Lung (tissue), 12 donors: ENCODE data around the gene BMP8B. TPM values are rescaled to one million over a fixed set of nuclear protein-coding genes. Genes with fewer than 3 reads are reported as not detected.
A peak's percentile ranks its signal among the peaks of the same experiment; 100 is the strongest.

Experiments
- ATAC-seq: fragments of 200-7000 bp; cut with Tn5 transposase; one replicate; pipeline ENCODE4 v1.9.1; 2020; ENCODE audit warnings: moderate number of reproducible peaks; ENCODE audit not compliant: insufficient read depth, low FRiP score
- DNase-seq, 3 donors: peaks; one replicate each; pipeline ENCODE4 v3.0.0-alpha.2; 2013 to 2017
- H3K27ac ChIP-seq, 2 donors: one replicate each; pipeline ENCODE4 v1.5.1; 2013; ENCODE audit warnings: mild to moderate bottlenecking in 2 of 2, moderate library complexity in 2 of 2, control low read depth in 1 of 2, inconsistent platforms in 1 of 2, low read depth in 1 of 2, low read length in 1 of 2
- H3K27me3 ChIP-seq, 3 donors: one replicate each; pipeline ENCODE4 v1.5.1; 2013; ENCODE audit warnings: low read length in 2 of 3; ENCODE audit not compliant: control insufficient read depth in 3 of 3, insufficient read depth in 3 of 3
- H3K36me3 ChIP-seq, 4 donors: one replicate each; pipeline ENCODE4 v1.5.1; 2013; ENCODE audit warnings: low read length in 4 of 4, mild to moderate bottlenecking in 1 of 4, moderate library complexity in 1 of 4; ENCODE audit not compliant: control insufficient read depth in 4 of 4, insufficient read depth in 4 of 4
- H3K4me1 ChIP-seq, 5 donors: one replicate each; pipeline ENCODE4 v1.5.1; 2013; ENCODE audit warnings: low read length in 5 of 5, mild to moderate bottlenecking in 2 of 5, moderate library complexity in 1 of 5; ENCODE audit not compliant: control insufficient read depth in 5 of 5, insufficient read depth in 5 of 5
- H3K4me3 ChIP-seq: one replicate; pipeline ENCODE4 v1.5.1; 2013; ENCODE audit warnings: mild to moderate bottlenecking, control low read depth, moderate library complexity
- H3K9ac ChIP-seq, 2 donors: one replicate each; pipeline ENCODE4 v1.5.1; 2013; ENCODE audit warnings: low read length in 2 of 2, control low read depth in 1 of 2; ENCODE audit not compliant: insufficient read depth in 1 of 2
- H3K9me3 ChIP-seq, 4 donors: one replicate each; pipeline ENCODE4 v1.5.1; 2013; ENCODE audit warnings: low read length in 3 of 4, mild to moderate bottlenecking in 1 of 4, moderate library complexity in 1 of 4; ENCODE audit not compliant: control insufficient read depth in 4 of 4, insufficient read depth in 3 of 4
- CTCF ChIP-seq: IDR thresholded peaks from 2 replicates; pipeline ENCODE4 v1.5.1; 2012; ENCODE audit warnings: mild to moderate bottlenecking; ENCODE audit errors: control extremely low read depth, extremely low read depth
- WGBS, 2 donors: extraction: QIAGEN DNeasy Blood & Tissue Kit; methylation state at CpG; one replicate each; pipeline ENCODE4 v1.1.7; 2013; 5-methylcytosine and 5-hydroxymethylcytosine counted together
- polyA plus RNA-seq, 2 donors: library from polyadenylated mRNA; stranded (reverse); fragments of 200-250 nt; gene quantifications; one replicate each; pipeline ENCODE4 v1.2.1, GENCODE V29; 2013
- total RNA-seq, 2 donors: library from RNA; depleted of rRNA in 1 of 2; stranded (reverse); fragments of >200 nt in 1 of 2; gene quantifications; one replicate each; pipeline ENCODE4 v1.2.1, GENCODE V29; 2014 to 2021
- donor health status: control.
- donor health status: control.
- donor health status: Bipolar disorder and iron deficiency.
- donor health status: healthy.
- donor health status: DM: yes; HTN: yes; CAD: no.

Gene BMP8B
- total and polyA plus RNA-seq, 4 donors, result 0.63 to 4.9 (median 0.90) TPM

- Histone ChIP-seq H3K27me3 (no peaks in the 10 kb centered on the region), H3K36me3 (peaks cover 20 to 62% (median 35%) of the 10 kb centered on the region in 4 donors), H3K27ac (no peak overlapping the region), H3K9ac (no peak overlapping the region), H3K4me3 (no peak overlapping the region), H3K9me3 (no peaks in the 10 kb centered on the region), H3K4me1 (no peaks in the 10 kb centered on the region)
- DNase-seq, result no peak
- ATAC-seq, result no peak
- TF ChIP-seq CTCF, result no peak
- 98 to 99% methylated on average over 7 of the region's 7 CpGs for WGBS, 2 donors
Measured at GRCh38 chr1:39751595-39751994, 37.1 kb downstream of the BMP8B start.

DNA sequence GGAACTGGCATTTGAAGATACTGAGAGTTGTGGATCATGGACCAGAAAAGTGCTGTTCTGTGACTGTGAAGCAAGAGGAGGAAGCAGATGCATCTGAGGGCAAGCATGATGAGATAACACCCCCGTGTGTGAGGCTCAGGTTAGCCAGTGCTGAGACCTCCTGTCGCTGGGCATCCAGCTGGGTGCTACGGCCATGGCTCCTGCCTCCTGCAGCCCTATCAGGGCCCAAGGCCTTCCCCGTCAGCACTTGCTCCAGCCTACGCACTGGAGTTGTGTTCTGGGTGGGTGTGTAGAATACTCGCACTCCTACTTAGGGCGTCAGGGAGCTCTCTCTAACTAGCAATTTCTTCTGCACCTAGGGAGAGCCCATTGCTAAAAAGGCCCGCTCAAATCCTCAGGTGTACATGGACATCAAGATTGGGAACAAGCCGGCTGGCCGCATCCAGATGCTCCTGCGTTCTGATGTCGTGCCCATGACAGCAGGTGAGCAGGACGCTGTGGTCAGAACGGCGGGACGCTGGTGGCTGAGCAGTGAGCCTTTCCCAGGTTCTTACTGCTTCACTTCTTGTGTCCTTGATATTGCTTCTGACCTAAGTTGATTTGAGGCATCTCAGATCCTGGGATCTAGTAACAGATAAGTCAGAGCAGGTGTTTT, 43.5 kb downstream of the BMP8B start:
- Histone ChIP-seq H3K27ac (no peak overlapping the region), H3K4me3 (no peak overlapping the region), H3K27me3 (no peaks in the 10 kb centered on the region), H3K4me1 (peaks cover 0 to under 1% (median 0%) of the 10 kb centered on the region in 5 donors), H3K36me3 (peaks cover 26 to 54% (median 40%) of the 10 kb centered on the region in 4 donors), H3K9me3 (no peaks in the 10 kb centered on the region), H3K9ac (no peak overlapping the region)
- no peak for DNase-seq
- TF ChIP-seq CTCF, result no peak
- 96 to 97% methylated on average over 16 of the region's 16 CpGs for WGBS, 2 donors
- no peak for ATAC-seq

DNA sequence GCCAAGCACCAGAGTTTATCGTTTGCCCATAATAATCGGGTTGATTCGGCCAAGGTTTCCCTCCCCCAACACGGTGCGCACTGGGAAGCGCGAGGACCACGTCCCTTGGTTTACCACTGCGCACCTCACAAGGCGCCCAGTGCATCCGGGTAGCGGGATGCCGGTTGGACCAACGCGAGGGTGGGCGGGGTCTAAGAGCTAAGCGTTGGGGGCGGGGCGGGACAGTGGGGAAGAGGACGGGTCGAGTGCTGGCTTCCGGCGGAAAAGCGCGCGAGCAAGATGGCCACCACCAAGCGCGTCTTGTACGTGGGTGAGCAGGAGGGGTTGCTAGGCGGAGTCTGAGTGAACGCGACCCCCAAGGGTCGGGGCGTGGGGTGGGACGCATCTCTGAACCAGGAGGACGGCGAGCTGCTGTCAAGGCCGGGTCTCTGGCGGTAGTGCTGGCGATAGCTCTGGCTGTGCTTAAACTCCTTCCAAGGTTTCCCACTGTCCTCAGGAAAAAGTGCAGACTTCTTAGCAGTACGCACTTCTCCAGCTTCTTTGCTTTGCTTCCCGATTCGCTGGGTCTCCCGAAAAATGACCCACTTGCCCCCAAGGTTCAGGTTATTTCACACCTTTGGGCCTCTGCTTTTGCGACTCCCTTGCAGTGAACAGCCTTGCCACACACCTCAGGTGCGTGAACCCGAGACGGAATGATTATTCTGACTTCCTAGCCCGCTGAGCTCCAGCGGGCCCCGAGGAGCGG, 49.9 kb downstream of the BMP8B start, which contains the start of gene PPIE:
PPIE (plus strand) TSS at position 261 of the 745 bp plus-strand sequence; CDS start at position 280, 19 bp downstream.
- H3K9me3 ChIP-seq, result no peaks in the 10 kb centered on the region
- peaks cover 4 to 13% (median 7%) of the 10 kb centered on the region in 5 donors for H3K4me1 ChIP-seq
- 1% methylated on average over 52 of the region's 52 CpGs for WGBS, 2 donors
- H3K27ac ChIP-seq, result peak within 1 kb of the TSS; percentile 55 to 88
- H3K27me3 ChIP-seq, result no peaks in the 10 kb centered on the region
- H3K9ac ChIP-seq, result peak within 1 kb of the TSS; percentile 37 to 76
- DNase-seq, result peak; percentile 93 to 94 (median 93)
- peaks cover 7 to 18% (median 16%) of the 10 kb centered on the region in 4 donors for H3K36me3 ChIP-seq
- peak within 1 kb of the TSS; percentile 84 for H3K4me3 ChIP-seq
- TF ChIP-seq CTCF, result no peak
- peak; percentile 97 for ATAC-seq
